Measurements from ENCODE around the gene JOSD2. TPM values are rescaled to one million over a fixed set of nuclear protein-coding genes. Genes with fewer than 3 reads are reported as not detected.

Gene JOSD2
- total and polyA plus RNA-seq, 9 of the 15 experiments (the other 6 are each of a cell fraction or from before 2014, with no cell fraction given), result 0.06 to 14.4 (median 3.1) TPM

DNA sequence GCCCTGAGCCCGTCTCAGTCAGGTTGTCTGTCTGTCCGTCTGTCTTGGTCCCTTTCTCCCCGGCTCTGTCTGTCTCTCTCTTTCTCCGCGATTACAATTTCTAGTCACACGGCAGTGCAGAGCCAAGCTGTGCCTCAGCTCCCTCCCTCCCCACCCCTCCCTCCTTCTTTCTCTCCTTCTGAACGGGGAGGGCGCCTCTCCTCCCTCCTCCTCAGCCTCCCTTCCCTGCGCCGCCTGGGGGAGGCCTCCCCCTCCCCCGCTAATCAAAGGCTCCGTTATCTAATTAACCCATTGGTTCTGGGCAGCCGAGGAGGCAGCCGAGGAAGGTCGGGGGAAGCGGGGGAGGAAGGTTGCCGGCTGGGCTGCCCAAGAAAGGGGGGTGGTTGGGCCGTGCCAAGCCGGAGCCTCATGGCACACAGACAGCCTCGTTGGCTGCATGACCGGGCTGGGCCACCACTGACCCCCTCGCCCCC, 40.8 kb upstream of the JOSD2 start (continued):
- TF ChIP-seq, protein P1, sequence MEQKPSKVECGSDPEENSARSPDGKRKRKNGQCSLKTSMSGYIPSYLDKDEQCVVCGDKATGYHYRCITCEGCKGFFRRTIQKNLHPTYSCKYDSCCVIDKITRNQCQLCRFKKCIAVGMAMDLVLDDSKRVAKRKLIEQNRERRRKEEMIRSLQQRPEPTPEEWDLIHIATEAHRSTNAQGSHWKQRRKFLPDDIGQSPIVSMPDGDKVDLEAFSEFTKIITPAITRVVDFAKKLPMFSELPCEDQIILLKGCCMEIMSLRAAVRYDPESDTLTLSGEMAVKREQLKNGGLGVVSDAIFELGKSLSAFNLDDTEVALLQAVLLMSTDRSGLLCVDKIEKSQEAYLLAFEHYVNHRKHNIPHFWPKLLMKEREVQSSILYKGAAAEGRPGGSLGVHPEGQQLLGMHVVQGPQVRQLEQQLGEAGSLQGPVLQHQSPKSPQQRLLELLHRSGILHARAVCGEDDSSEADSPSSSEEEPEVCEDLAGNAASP (IDR thresholded peaks at IDR 0.05), result no peak
- TF ChIP-seq ZNF263 (CRISPR knock-in tag; IDR thresholded peaks at IDR 0.05; ENCODE audit: borderline replicate concordance), result peak; percentile 51; the same call in 1 of the 2 replicates
- no peak for TF ChIP-seq CREM (IDR thresholded peaks at IDR 0.05; ENCODE audit: low read depth)
- TF ChIP-seq RAD51 (IDR thresholded peaks at IDR 0.05; ENCODE audit: borderline replicate concordance, low read depth), result no peak
- TF ChIP-seq, protein P2, sequence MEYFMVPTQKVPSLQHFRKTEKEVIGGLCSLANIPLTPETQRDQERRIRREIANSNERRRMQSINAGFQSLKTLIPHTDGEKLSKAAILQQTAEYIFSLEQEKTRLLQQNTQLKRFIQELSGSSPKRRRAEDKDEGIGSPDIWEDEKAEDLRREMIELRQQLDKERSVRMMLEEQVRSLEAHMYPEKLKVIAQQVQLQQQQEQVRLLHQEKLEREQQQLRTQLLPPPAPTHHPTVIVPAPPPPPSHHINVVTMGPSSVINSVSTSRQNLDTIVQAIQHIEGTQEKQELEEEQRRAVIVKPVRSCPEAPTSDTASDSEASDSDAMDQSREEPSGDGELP (CRISPR knock-in tag; IDR thresholded peaks at IDR 0.05; ENCODE audit: borderline replicate concordance), result peak; percentile 36; the same call in 1 of the 2 replicates
- no peak for TF ChIP-seq CBX2 (IDR thresholded peaks at IDR 0.05; ENCODE audit: insufficient read depth, low read length, poor library complexity, severe bottlenecking)
- TF ChIP-seq, protein P3, sequence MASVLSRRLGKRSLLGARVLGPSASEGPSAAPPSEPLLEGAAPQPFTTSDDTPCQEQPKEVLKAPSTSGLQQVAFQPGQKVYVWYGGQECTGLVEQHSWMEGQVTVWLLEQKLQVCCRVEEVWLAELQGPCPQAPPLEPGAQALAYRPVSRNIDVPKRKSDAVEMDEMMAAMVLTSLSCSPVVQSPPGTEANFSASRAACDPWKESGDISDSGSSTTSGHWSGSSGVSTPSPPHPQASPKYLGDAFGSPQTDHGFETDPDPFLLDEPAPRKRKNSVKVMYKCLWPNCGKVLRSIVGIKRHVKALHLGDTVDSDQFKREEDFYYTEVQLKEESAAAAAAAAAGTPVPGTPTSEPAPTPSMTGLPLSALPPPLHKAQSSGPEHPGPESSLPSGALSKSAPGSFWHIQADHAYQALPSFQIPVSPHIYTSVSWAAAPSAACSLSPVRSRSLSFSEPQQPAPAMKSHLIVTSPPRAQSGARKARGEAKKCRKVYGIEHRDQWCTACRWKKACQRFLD (CRISPR knock-in tag; IDR thresholded peaks at IDR 0.05), result no peak
- TF ChIP-seq, protein P4, sequence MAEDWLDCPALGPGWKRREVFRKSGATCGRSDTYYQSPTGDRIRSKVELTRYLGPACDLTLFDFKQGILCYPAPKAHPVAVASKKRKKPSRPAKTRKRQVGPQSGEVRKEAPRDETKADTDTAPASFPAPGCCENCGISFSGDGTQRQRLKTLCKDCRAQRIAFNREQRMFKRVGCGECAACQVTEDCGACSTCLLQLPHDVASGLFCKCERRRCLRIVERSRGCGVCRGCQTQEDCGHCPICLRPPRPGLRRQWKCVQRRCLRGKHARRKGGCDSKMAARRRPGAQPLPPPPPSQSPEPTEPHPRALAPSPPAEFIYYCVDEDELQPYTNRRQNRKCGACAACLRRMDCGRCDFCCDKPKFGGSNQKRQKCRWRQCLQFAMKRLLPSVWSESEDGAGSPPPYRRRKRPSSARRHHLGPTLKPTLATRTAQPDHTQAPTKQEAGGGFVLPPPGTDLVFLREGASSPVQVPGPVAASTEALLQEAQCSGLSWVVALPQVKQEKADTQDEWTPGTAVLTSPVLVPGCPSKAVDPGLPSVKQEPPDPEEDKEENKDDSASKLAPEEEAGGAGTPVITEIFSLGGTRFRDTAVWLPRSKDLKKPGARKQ (CRISPR knock-in tag; IDR thresholded peaks at IDR 0.05), result no peak
- TF ChIP-seq, protein P5, sequence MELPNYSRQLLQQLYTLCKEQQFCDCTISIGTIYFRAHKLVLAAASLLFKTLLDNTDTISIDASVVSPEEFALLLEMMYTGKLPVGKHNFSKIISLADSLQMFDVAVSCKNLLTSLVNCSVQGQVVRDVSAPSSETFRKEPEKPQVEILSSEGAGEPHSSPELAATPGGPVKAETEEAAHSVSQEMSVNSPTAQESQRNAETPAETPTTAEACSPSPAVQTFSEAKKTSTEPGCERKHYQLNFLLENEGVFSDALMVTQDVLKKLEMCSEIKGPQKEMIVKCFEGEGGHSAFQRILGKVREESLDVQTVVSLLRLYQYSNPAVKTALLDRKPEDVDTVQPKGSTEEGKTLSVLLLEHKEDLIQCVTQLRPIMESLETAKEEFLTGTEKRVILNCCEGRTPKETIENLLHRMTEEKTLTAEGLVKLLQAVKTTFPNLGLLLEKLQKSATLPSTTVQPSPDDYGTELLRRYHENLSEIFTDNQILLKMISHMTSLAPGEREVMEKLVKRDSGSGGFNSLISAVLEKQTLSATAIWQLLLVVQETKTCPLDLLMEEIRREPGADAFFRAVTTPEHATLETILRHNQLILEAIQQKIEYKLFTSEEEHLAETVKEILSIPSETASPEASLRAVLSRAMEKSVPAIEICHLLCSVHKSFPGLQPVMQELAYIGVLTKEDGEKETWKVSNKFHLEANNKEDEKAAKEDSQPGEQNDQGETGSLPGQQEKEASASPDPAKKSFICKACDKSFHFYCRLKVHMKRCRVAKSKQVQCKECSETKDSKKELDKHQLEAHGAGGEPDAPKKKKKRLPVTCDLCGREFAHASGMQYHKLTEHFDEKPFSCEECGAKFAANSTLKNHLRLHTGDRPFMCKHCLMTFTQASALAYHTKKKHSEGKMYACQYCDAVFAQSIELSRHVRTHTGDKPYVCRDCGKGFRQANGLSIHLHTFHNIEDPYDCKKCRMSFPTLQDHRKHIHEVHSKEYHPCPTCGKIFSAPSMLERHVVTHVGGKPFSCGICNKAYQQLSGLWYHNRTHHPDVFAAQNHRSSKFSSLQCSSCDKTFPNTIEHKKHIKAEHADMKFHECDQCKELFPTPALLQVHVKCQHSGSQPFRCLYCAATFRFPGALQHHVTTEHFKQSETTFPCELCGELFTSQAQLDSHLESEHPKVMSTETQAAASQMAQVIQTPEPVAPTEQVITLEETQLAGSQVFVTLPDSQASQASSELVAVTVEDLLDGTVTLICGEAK (IDR thresholded peaks at IDR 0.05), result 0 out of 2 replicates have a peak, but pooled peaks have one; percentile 20
- TF ChIP-seq, protein P5 (CRISPR knock-in tag; IDR thresholded peaks at IDR 0.05), result no peak
- TF ChIP-seq KDM1A (IDR thresholded peaks at IDR 0.05), result peak in 1 of 2 experiments; percentile 69; a peak in 1 of 4 replicates
